Measurements from ENCODE around the gene GLYR1.

Gene GLYR1

GRCh38 chr16:4754865-4755264, 92.2 kb downstream of the GLYR1 start:
- in situ Hi-C loops (cut with HindIII; ENCODE audit: low sequenced_read_pairs) = no loop called here
- DNase-seq (ENCODE audit: low read depth, low spot score) = no peak
- no peak for TF ChIP-seq CTCF (IDR thresholded peaks at IDR 0.05; ENCODE audit: low read depth, low read length)
- H3K4me3 ChIP-seq (ENCODE audit: low read depth, low read length) = no peak overlapping the region

GRCh38 chr16:4753227-4753626, 93.9 kb downstream of the GLYR1 start:
- no peak for DNase-seq (ENCODE audit: low read depth, low spot score)
- in situ Hi-C loops (cut with HindIII; ENCODE audit: low sequenced_read_pairs) = no loop called here
- H3K4me3 ChIP-seq (ENCODE audit: low read depth, low read length) = no peak overlapping the region
- no peak for TF ChIP-seq CTCF (IDR thresholded peaks at IDR 0.05; ENCODE audit: low read depth, low read length)

Measured in astrocyte of the spinal cord (primary cell).